T-cell (primary cell): ENCODE results near the gene MAN1A1. TPM values are rescaled to one million over a fixed set of nuclear protein-coding genes. Genes with fewer than 3 reads are reported as not detected.
"Not testable (repeated sequence)": the region's sequence is repeated elsewhere in the genome, so short reads cannot be mapped to it uniquely, and the experiment has no call there.

Experiments
- ATAC-seq, 4 experiments: fragments of 200-7000 bp in 3 of 4; fragments of 150-1000 bp in 1 of 4; cut with Tn5 transposase; replicated peaks in 1 of 4; 1 replicate in 3 of 4; 2 replicates in 1 of 4; pipeline ENCODE4 v1.10.0; 2021; ENCODE audit warnings: moderate library complexity in 3 of 4, mild to moderate bottlenecking in 2 of 4, moderate number of reproducible peaks in 1 of 4
- CTCF ChIA-PET, 2 donors: fragments of 300-600 bp; sonication (Branson Sonifier 250); formaldehyde crosslinking; loops; one replicate each; lab custom pipeline; 2022; ENCODE audit warnings: antibody characterized with exemption in 2 of 2; lab: Charles Lee
- POLR2A ChIA-PET, 2 donors: fragments of 300-600 bp; sonication (Branson Sonifier 250); formaldehyde crosslinking; loops; one replicate each; lab custom pipeline; 2022; ENCODE audit warnings: antibody characterized with exemption in 2 of 2; lab: Charles Lee
- DNase-seq, 35 experiments: peaks; one replicate each; pipeline versions ENCODE4 v3.0.0 to v3.0.0-alpha.2; 2013 to 2023
- H3K27ac ChIP-seq: one replicate; pipeline ENCODE4 v1.5.1; 2013; ENCODE audit warnings: low read length
- H3K27me3 ChIP-seq, 2 experiments: replicated peaks in 1 of 2; 1 replicate in 1 of 2; 2 replicates in 1 of 2; pipeline versions ENCODE4 v1.6.1 to v1.7.0; 2013; ENCODE audit warnings: low read length in 1 of 2, mixed read lengths in 1 of 2; ENCODE audit not compliant: control insufficient read depth in 2 of 2, insufficient read depth in 2 of 2; ENCODE audit errors: extremely low read depth in 1 of 2
- H3K36me3 ChIP-seq, 2 donors: 1 replicate in 1 of 2; 2 replicates in 1 of 2; pipeline versions ENCODE4 v1.6.1 to v1.7.0; 2013; ENCODE audit warnings: low read length in 1 of 2; ENCODE audit not compliant: control insufficient read depth in 2 of 2, insufficient read depth in 1 of 2; ENCODE audit errors: extremely low read depth in 1 of 2
- H3K4me1 ChIP-seq, 2 experiments: 1 replicate in 1 of 2; 2 replicates in 1 of 2; pipeline versions ENCODE4 v1.6.1 to v1.7.0; 2013; ENCODE audit warnings: low read length in 2 of 2, mixed read lengths in 1 of 2; ENCODE audit not compliant: insufficient read depth in 2 of 2, control insufficient read depth in 1 of 2; ENCODE audit errors: extremely low read depth in 1 of 2
- H3K4me3 ChIP-seq, 2 donors: 1 replicate in 1 of 2; 2 replicates in 1 of 2; pipeline versions ENCODE4 v1.5.1 to v1.7.0; 2013; ENCODE audit warnings: mild to moderate bottlenecking in 2 of 2, low read length in 1 of 2, moderate library complexity in 1 of 2; ENCODE audit not compliant: control insufficient read depth in 1 of 2; ENCODE audit errors: extremely low read depth in 1 of 2
- H3K9me3 ChIP-seq: 2 replicates; pipeline ENCODE4 v1.7.0; 2013
- H3K27ac Mint-ChIP-seq, 2 donors: one replicate each; pipeline ENCODE4 v1.8.0; 2020 to 2021; ENCODE audit warnings: mild to moderate bottlenecking in 2 of 2, mixed read lengths in 2 of 2
- H3K27me3 Mint-ChIP-seq, 2 donors: one replicate each; pipeline ENCODE4 v1.8.0; 2021 to 2022; ENCODE audit warnings: mixed read lengths in 2 of 2
- H3K36me3 Mint-ChIP-seq: one replicate; pipeline ENCODE4 v1.8.0; 2021; ENCODE audit warnings: mixed read lengths
- H3K4me1 Mint-ChIP-seq, 3 donors: one replicate each; pipeline ENCODE4 v1.8.0; 2020 to 2022; ENCODE audit warnings: mixed read lengths in 3 of 3, mild to moderate bottlenecking in 1 of 3
- H3K4me3 Mint-ChIP-seq, 3 donors: one replicate each; pipeline ENCODE4 v1.8.0; 2020 to 2022; ENCODE audit warnings: mild to moderate bottlenecking in 3 of 3, mixed read lengths in 3 of 3, moderate library complexity in 3 of 3
- H3K9me3 Mint-ChIP-seq, 3 donors: one replicate each; pipeline ENCODE4 v1.8.0; 2020 to 2022; ENCODE audit warnings: mixed read lengths in 3 of 3
- WGBS: methylation state at CpG from one replicate; pipeline ENCODE4 v1.1.5; 2013; ENCODE audit warnings: missing lambda C conversion rate; ENCODE audit not compliant: insufficient coverage; 5-methylcytosine and 5-hydroxymethylcytosine counted together
- total RNA-seq, 35 experiments: library from RNA in 6 of 35; stranded (reverse) in 6 of 35; fragments of 120-200 nt in 1 of 35; gene quantifications; one replicate each; pipeline versions ENCODE4 v1.2.1 to v1.2.4 and lab custom pipeline; 2013 to 2026

MAN1A1 gene
- total RNA-seq, 5 donors from 2014 or later (not counting 1 experiment from before 2014, with no cell fraction given): 9.4 to 13.6 (median 12.3) TPM

- H3K4me1 Mint-ChIP-seq, H3K4me3 ChIP-seq, H3K36me3 ChIP-seq, H3K27ac ChIP-seq, H3K9me3 ChIP-seq, DNase-seq, H3K27ac Mint-ChIP-seq, ATAC-seq, H3K4me3 Mint-ChIP-seq, CTCF ChIA-PET, POLR2A ChIA-PET, H3K27me3 Mint-ChIP-seq, H3K27me3 ChIP-seq, H3K4me1 ChIP-seq: not testable (repeated sequence)
- no CpG with 5 or more reads among the region's 1 CpG for WGBS
- peaks cover 9 to 20% (median 17%) of the 10 kb centered on the region in 3 donors for H3K9me3 Mint-ChIP-seq
- peaks cover 27% of the 10 kb centered on the region for H3K36me3 Mint-ChIP-seq
Measured at GRCh38 chr6:119377043-119377442, 27.5 kb upstream of the MAN1A1 start.

GRCh38 chr6:119370080-119370479, 20.5 kb upstream of the MAN1A1 start:
- 95% methylated on average over 3 of the region's 3 CpGs for WGBS
- no peak overlapping the region for H3K4me3 ChIP-seq
- Mint-ChIP-seq H3K4me1 (no peaks in the 10 kb centered on the region), H3K4me3 (no peak overlapping the region), H3K27me3 (no peaks in the 10 kb centered on the region), H3K36me3 (peaks cover 19% of the 10 kb centered on the region), H3K9me3 (peaks cover 0 to 3% (median 0%) of the 10 kb centered on the region in 3 donors), H3K27ac (no peak overlapping the region)
- H3K27me3 ChIP-seq: no peaks in the 10 kb centered on the region
- H3K27ac ChIP-seq: no peak overlapping the region
- CTCF ChIA-PET: no interaction called here
- no peaks in the 10 kb centered on the region for H3K4me1 ChIP-seq
- H3K36me3 ChIP-seq: no peaks in the 10 kb centered on the region
- POLR2A ChIA-PET: no interaction called here
- ATAC-seq: no peak
- no peak for DNase-seq
- H3K9me3 ChIP-seq: no peaks in the 10 kb centered on the region

- POLR2A ChIA-PET: no interaction called here
- DNase-seq (no peak), ATAC-seq (no peak)
- H3K4me3 Mint-ChIP-seq: no peak overlapping the region
- no peaks in the 10 kb centered on the region for H3K4me1 Mint-ChIP-seq
- Histone ChIP-seq H3K4me3 (no peak overlapping the region), H3K36me3 (no peaks in the 10 kb centered on the region), H3K27ac (no peak overlapping the region), H3K27me3 (no peaks in the 10 kb centered on the region), H3K4me1 (no peaks in the 10 kb centered on the region), H3K9me3 (no peaks in the 10 kb centered on the region)
- peaks cover 0 to 5% (median 0%) of the 10 kb centered on the region in 3 donors for H3K9me3 Mint-ChIP-seq
- no peak overlapping the region for H3K27ac Mint-ChIP-seq
- 100% methylated on average over 3 of the region's 6 CpGs for WGBS
- peaks cover 24% of the 10 kb centered on the region for H3K36me3 Mint-ChIP-seq
- CTCF ChIA-PET: no interaction called here
- no peaks in the 10 kb centered on the region for H3K27me3 Mint-ChIP-seq
Measured at GRCh38 chr6:119368921-119369320, 19.4 kb upstream of the MAN1A1 start.

- DNase-seq (no peak), ATAC-seq (no peak)
- Histone ChIP-seq H3K36me3 (no peaks in the 10 kb centered on the region), H3K27ac (no peak overlapping the region), H3K9me3 (no peaks in the 10 kb centered on the region), H3K4me3 (no peak overlapping the region), H3K27me3 (no peaks in the 10 kb centered on the region), H3K4me1 (no peaks in the 10 kb centered on the region)
- Mint-ChIP-seq H3K27ac (no peak overlapping the region), H3K4me3 (no peak overlapping the region), H3K9me3 (peaks cover 0 to 5% (median 0%) of the 10 kb centered on the region in 3 donors), H3K27me3 (no peaks in the 10 kb centered on the region), H3K36me3 (peaks cover 20% of the 10 kb centered on the region), H3K4me1 (peaks cover 0 to 3% (median 0%) of the 10 kb centered on the region in 3 donors)
- ChIA-PET POLR2A (no interaction called here), CTCF (no interaction called here)
- WGBS: 97% methylated on average over 4 of the region's 4 CpGs
Measured at GRCh38 chr6:119361209-119361608, 11.6 kb upstream of the MAN1A1 start.

- H3K4me3 ChIP-seq: no peak overlapping the region
- Mint-ChIP-seq H3K4me3 (no peak overlapping the region), H3K36me3 (peaks cover 15% of the 10 kb centered on the region), H3K9me3 (peaks cover 0 to 5% (median 0%) of the 10 kb centered on the region in 3 donors), H3K4me1 (peaks cover 0 to 4% (median 0%) of the 10 kb centered on the region in 3 donors), H3K27ac (no peak overlapping the region), H3K27me3 (no peaks in the 10 kb centered on the region)
- no peak overlapping the region for H3K27ac ChIP-seq
- ChIA-PET CTCF (no interaction called here), POLR2A (no interaction called here)
- DNase-seq: no peak
- no peak for ATAC-seq
- H3K4me1 ChIP-seq: no peaks in the 10 kb centered on the region
- H3K9me3 ChIP-seq: no peaks in the 10 kb centered on the region
- H3K36me3 ChIP-seq: no peaks in the 10 kb centered on the region
- H3K27me3 ChIP-seq: no peaks in the 10 kb centered on the region
- WGBS: 73% methylated on average over 3 of the region's 4 CpGs
Measured at GRCh38 chr6:119360262-119360915, 10.8 kb upstream of the MAN1A1 start.

GRCh38 chr6:119355890-119356289, 6.3 kb upstream of the MAN1A1 start:
- Histone ChIP-seq H3K4me3 (no peak overlapping the region), H3K27ac (no peak overlapping the region), H3K4me1 (no peaks in the 10 kb centered on the region), H3K36me3 (no peaks in the 10 kb centered on the region), H3K27me3 (no peaks in the 10 kb centered on the region), H3K9me3 (no peaks in the 10 kb centered on the region)
- no CpG with 5 or more reads among the region's 4 CpGs for WGBS
- DNase-seq: no peak
- no peak for ATAC-seq
- Mint-ChIP-seq H3K4me3 (no peak overlapping the region), H3K36me3 (no peaks in the 10 kb centered on the region), H3K27ac (no peak overlapping the region), H3K27me3 (no peaks in the 10 kb centered on the region), H3K9me3 (no peaks in the 10 kb centered on the region), H3K4me1 (peaks cover 12 to 26% (median 18%) of the 10 kb centered on the region in 3 donors)
- CTCF ChIA-PET: no interaction called here
- POLR2A ChIA-PET: no interaction called here
